ENCODE measurements around the gene CASP7. TPM values are rescaled to one million over a fixed set of nuclear protein-coding genes. Genes with fewer than 3 reads are reported as not detected.

Gene CASP7
- 10 to 100 TPM in 1 of 2 donors, 1 to 10 TPM in 1; 6.1 to 19.8 TPM for total RNA-seq

DNA sequence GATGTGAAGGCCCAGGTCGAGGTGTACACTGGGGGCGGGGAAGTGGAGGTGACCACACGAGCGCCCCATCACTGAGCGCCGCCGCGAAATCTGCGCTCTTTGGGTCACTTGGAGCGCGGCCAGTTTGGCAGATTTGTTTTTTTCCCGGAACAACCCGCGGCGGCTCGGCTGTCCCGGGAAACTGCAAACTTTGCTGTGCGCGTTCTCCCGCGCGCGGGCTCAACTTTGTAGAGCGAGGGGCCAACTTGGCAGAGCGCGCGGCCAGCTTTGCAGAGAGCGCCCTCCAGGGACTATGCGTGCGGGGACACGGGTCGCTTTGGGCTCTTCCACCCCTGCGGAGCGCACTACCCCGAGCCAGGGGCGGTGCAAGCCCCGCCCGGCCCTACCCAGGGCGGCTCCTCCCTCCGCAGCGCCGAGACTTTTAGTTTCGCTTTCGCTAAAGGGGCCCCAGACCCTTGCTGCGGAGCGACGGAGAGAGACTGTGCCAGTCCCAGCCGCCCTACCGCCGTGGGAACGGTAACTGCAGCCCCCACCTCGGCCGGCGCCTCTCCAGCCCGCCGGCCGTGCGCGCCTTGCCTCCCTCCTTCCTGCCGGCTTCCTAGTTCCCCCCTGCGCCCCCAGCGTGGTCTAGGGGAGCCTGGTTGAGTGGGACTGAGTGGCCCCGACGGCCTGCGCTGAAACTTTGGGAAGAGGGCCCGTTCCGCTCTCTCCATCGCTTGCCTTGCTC lies at the start of gene CASP7:
CASP7 (plus strand) TSS at position 450 of the 727 bp plus-strand sequence. CDS start 17,582 bp downstream, outside the sequence.
- H3K4me3 Mint-ChIP-seq = peak within 1 kb of the TSS; percentile 85
- peak within 1 kb of the TSS; percentile 76 for H3K27ac Mint-ChIP-seq
- H3K27me3 Mint-ChIP-seq = no peaks in the 10 kb centered on the region
- peak; percentile 70 for ATAC-seq (replicated peaks)
- no peaks in the 10 kb centered on the region for H3K9me3 Mint-ChIP-seq
- H3K36me3 Mint-ChIP-seq (ENCODE audit: low read depth) = peaks cover 6% of the 10 kb centered on the region
- peaks cover 40% of the 10 kb centered on the region for H3K4me1 Mint-ChIP-seq

DNA sequence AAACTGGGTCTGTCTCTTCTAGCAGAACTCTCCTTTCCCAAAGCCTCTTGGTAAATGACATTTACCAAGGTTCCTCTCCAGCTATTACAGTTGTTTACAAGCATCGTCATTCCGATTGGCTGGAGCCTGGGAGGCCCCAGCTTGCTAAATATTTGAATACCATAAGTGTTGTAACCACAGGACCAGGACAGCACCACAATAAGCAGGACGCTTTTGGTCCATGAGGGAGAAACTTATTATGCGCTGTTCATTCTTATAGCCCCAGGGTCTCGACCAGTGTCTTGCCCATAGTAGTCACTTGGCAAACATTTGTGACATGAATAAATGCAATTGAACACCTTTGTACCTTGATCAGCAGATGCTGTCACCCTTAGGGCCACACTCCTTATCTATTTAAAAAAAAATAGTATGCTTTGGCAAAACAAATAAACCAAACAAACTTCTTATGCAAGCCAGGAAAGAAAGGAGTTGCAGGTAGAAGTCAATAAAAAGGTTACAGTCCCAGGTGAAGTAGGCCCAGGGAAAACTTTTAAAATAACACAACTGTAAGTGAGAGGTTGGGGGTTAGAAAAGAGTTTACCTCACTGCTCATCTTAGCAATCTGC lies 48.7 kb upstream of the CASP7 start:
- Mint-ChIP-seq H3K36me3 (ENCODE audit: low read depth) (no peaks in the 10 kb centered on the region), H3K4me1 (no peaks in the 10 kb centered on the region), H3K27ac (no peak overlapping the region), H3K27me3 (peaks cover 12% of the 10 kb centered on the region), H3K9me3 (no peaks in the 10 kb centered on the region), H3K4me3 (no peak overlapping the region)
- no peak for ATAC-seq (replicated peaks)

DNA sequence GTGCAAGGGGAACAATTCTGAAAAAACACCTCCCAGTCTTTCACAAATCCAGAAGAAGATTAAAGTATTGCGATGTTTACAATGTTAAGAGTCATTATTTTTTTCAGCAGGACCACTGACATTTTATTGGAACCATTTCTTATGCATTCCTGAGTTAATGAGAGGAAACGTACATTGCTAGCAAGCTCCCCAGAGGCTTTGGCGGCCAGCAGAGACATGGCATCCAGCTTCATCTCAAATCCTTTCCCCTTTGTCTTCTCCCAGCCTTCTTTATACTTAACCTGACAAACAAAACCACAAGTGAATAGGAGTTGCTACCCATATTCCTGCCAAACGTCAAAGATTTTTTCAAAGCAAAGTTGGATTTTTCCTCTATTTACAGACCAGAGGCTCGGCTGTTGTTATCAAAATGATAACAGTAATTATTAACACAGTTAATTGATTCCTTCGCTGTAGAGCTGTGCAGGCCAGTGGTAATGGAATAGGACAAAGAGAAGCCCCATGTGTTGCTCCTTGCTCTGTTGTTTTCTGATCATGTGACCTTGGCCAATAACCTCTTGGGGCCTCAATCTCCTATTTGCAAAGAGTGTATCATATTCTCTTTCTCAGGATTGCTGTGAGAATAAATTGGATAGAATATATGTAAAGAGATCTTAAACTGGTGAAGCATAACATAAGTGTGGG lies 47.9 kb upstream of the CASP7 start:
- peaks cover 16% of the 10 kb centered on the region for H3K27me3 Mint-ChIP-seq

GRCh38 chr10:113639966-113640365 lies 39.7 kb upstream of the CASP7 start:
- ATAC-seq (replicated peaks) = no peak
- no peak overlapping the region for H3K4me3 Mint-ChIP-seq
- H3K27me3 Mint-ChIP-seq = peaks cover 40% of the 10 kb centered on the region
- no peaks in the 10 kb centered on the region for H3K9me3 Mint-ChIP-seq
- H3K27ac Mint-ChIP-seq = no peak overlapping the region
- H3K4me1 Mint-ChIP-seq = no peaks in the 10 kb centered on the region
- no peaks in the 10 kb centered on the region for H3K36me3 Mint-ChIP-seq (ENCODE audit: low read depth)

More for the DNA sequence above, 47.9 kb upstream of the CASP7 start:
- Mint-ChIP-seq H3K4me3 (no peak overlapping the region), H3K9me3 (no peaks in the 10 kb centered on the region), H3K27ac (no peak overlapping the region), H3K36me3 (ENCODE audit: low read depth) (no peaks in the 10 kb centered on the region), H3K4me1 (no peaks in the 10 kb centered on the region)
- ATAC-seq (replicated peaks) = no peak

- Mint-ChIP-seq H3K9me3 (no peaks in the 10 kb centered on the region), H3K4me3 (no peak overlapping the region), H3K27me3 (peaks cover 37% of the 10 kb centered on the region), H3K27ac (no peak overlapping the region), H3K4me1 (no peaks in the 10 kb centered on the region), H3K36me3 (ENCODE audit: low read depth) (no peaks in the 10 kb centered on the region)
- no peak for ATAC-seq (replicated peaks)
These were observed 38.0 kb upstream of the CASP7 start for GRCh38 chr10:113641702-113642101.

- ATAC-seq (replicated peaks) = no peak
- no peak overlapping the region for H3K4me3 Mint-ChIP-seq
- no peaks in the 10 kb centered on the region for H3K36me3 Mint-ChIP-seq (ENCODE audit: low read depth)
- no peaks in the 10 kb centered on the region for H3K4me1 Mint-ChIP-seq
- H3K27me3 Mint-ChIP-seq = peaks cover 37% of the 10 kb centered on the region
- no peak overlapping the region for H3K27ac Mint-ChIP-seq
- no peaks in the 10 kb centered on the region for H3K9me3 Mint-ChIP-seq
These were observed 36.5 kb upstream of the CASP7 start for GRCh38 chr10:113643183-113643582.

DNA sequence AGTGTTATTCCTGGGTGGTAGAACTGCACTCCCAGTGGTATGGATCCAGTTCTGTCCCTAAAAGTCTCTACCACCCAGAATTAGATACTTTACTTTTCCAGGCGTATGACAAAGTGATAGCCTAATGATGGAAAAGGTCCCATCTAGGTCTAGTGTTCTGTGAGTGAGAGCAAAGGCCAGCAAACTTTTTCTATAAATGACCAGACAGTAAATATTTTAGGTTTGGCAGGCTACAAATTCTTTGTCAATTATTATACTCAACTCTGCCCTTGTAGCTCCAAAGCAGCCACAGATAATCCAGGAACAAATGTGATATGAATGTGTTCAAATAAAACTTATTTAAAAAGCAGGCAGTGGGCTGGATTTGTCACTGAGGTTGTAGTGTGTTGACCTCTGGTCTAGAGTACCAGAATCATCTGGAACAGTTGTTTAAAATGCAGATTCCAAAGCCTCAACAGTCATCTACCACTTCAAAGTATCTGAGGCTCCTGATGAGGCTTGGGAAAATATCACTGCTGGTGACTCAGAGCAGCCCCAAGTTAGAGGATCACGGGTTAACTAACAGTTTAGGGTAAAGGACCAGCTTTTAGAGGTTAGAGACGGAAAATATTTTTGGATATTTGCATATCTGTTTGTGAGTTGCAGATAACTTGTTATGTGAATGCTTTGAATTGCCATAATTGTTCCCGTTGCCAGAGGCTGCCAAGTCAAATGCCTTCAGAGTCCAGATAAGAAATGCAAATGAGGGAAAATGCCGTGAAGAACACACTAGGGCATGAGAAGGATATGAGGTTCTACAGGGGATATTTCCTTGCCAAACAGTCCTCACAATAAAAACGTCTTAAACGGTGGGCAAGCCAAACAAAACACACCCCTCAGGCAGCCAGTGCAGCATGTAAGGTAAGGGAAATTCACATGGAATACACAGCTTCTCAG lies 35.3 kb upstream of the CASP7 start:
- H3K9me3 Mint-ChIP-seq = no peaks in the 10 kb centered on the region
- no peaks in the 10 kb centered on the region for H3K4me1 Mint-ChIP-seq
- peak; percentile 84 for ATAC-seq (replicated peaks)
- H3K27me3 Mint-ChIP-seq = peaks cover 38% of the 10 kb centered on the region
- no peak overlapping the region for H3K4me3 Mint-ChIP-seq
- no peaks in the 10 kb centered on the region for H3K36me3 Mint-ChIP-seq (ENCODE audit: low read depth)
- H3K27ac Mint-ChIP-seq = no peak overlapping the region

GRCh38 chr10:113646336-113647201 lies 33.1 kb upstream of the CASP7 start:
- ATAC-seq (replicated peaks) = no peak
- Mint-ChIP-seq H3K9me3 (no peaks in the 10 kb centered on the region), H3K27me3 (peaks cover 29% of the 10 kb centered on the region), H3K36me3 (ENCODE audit: low read depth) (no peaks in the 10 kb centered on the region), H3K27ac (no peak overlapping the region), H3K4me3 (no peak overlapping the region), H3K4me1 (no peaks in the 10 kb centered on the region)

DNA sequence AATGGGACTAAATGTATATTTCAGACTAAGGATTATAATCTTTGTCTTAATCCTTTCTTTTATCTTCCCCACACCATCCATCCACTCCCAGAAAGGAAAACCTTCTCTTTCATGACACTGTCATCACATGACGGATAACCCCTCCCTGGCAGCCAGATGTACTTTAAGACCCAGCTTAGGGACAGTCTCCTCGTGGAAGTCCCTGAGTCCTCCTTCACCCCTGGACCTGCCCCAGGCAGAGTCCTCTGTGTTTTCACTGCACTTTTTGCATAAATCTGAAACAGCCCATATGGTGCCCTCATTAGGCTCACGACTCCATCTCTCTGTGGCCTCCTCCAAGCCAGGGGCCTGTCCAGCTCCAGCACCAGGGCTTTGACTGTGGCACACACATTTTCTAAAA lies 31.9 kb upstream of the CASP7 start:
- H3K36me3 Mint-ChIP-seq (ENCODE audit: low read depth) = no peaks in the 10 kb centered on the region
- no peaks in the 10 kb centered on the region for H3K9me3 Mint-ChIP-seq
- no peak overlapping the region for H3K27ac Mint-ChIP-seq
- no peak overlapping the region for H3K4me3 Mint-ChIP-seq
- no peak for ATAC-seq (replicated peaks)
- peaks cover 27% of the 10 kb centered on the region for H3K27me3 Mint-ChIP-seq
- H3K4me1 Mint-ChIP-seq = no peaks in the 10 kb centered on the region

- Mint-ChIP-seq H3K4me3 (no peak overlapping the region), H3K27me3 (peaks cover 24% of the 10 kb centered on the region), H3K9me3 (no peaks in the 10 kb centered on the region), H3K4me1 (no peaks in the 10 kb centered on the region), H3K36me3 (ENCODE audit: low read depth) (no peaks in the 10 kb centered on the region), H3K27ac (no peak overlapping the region)
- no peak for ATAC-seq (replicated peaks)
These were observed 31.2 kb upstream of the CASP7 start for GRCh38 chr10:113648478-113648877.

DNA sequence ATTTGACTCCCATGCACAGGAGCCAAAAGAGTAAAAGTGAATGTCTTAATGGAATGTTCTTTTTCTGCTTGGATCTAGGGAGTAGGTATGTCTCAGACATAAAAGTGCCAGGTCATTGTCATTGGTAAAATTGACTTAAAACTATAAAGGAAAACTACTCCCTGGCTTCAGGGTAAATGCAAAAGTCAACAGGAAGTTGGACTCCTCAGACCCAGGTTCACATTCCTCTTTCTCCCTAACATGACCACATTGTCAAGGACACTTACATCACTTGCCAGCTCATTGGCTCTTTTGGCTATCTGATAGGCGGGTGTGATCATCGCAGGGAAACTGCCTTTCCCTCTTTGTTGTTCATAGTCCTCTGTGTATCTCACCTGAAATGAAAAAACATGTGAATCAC lies 29.5 kb upstream of the CASP7 start:
- Mint-ChIP-seq H3K27me3 (peaks cover 21% of the 10 kb centered on the region), H3K9me3 (no peaks in the 10 kb centered on the region), H3K4me3 (no peak overlapping the region), H3K27ac (no peak overlapping the region), H3K36me3 (ENCODE audit: low read depth) (no peaks in the 10 kb centered on the region), H3K4me1 (no peaks in the 10 kb centered on the region)
- no peak for ATAC-seq (replicated peaks)

DNA sequence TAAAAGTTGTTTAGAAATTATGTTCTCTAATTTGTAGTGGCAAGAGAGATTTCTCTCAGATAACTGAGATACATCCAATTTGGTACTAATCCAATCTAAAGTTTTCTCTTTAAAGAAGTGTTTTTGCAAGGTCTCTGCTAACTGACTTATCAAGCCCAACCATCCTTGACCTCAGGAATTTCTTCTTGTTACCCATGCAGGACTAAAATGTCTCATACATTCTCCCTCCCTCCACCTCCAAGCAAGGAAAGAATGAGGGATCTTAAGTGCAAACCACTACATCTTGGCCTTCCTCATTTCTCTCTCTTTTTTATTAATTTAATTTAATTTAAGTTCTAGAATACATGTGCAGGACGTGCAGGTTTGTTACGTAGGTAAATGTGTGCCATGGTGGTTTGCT lies 28.7 kb upstream of the CASP7 start:
- no peak overlapping the region for H3K27ac Mint-ChIP-seq
- peaks cover 20% of the 10 kb centered on the region for H3K27me3 Mint-ChIP-seq
- H3K4me1 Mint-ChIP-seq = no peaks in the 10 kb centered on the region
- H3K36me3 Mint-ChIP-seq (ENCODE audit: low read depth) = no peaks in the 10 kb centered on the region
- no peaks in the 10 kb centered on the region for H3K9me3 Mint-ChIP-seq
- ATAC-seq (replicated peaks) = no peak
- no peak overlapping the region for H3K4me3 Mint-ChIP-seq

DNA sequence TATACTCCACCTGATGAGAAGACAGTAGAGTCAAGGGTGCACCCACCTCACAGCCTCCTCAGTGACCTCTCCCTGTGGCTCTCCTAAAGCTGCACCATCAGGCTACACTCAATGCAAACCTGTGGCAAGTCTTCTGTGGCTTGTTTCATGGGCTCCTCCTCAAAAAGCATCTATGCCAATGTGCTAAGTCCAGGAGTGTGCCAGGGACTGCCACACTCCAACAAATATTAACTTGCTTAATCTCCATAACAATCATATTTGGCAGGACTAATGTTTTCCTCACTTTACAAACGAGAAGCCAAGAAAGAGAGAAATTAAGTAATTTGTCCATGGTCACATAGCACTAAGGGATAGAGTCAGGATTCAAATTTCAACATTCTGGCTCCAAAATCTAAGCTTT lies 27.8 kb upstream of the CASP7 start:
- Mint-ChIP-seq H3K9me3 (no peaks in the 10 kb centered on the region), H3K4me3 (no peak overlapping the region), H3K4me1 (no peaks in the 10 kb centered on the region), H3K36me3 (ENCODE audit: low read depth) (no peaks in the 10 kb centered on the region), H3K27ac (no peak overlapping the region), H3K27me3 (peaks cover 18% of the 10 kb centered on the region)
- ATAC-seq (replicated peaks) = no peak
